Placental pericyte (primary cell): Measurements from ENCODE around the gene VEZF1. TPM values are rescaled to one million over a fixed set of nuclear protein-coding genes. Genes with fewer than 3 reads are reported as not detected.

Experiments used
- small RNA-seq: library from RNA; depleted of rRNA; stranded (forward); fragments of <200 nt; gene quantifications from one replicate; pipeline ENCODE3, GENCODE V24; 2012; ENCODE audit warnings: low replicate concordance
- total RNA-seq: library from RNA; depleted of rRNA; stranded (reverse); fragments of >200 nt; gene quantifications from 2 replicates; pipeline ENCODE4 v1.2.3, GENCODE V29; 2012

The VEZF1 gene, protein sequence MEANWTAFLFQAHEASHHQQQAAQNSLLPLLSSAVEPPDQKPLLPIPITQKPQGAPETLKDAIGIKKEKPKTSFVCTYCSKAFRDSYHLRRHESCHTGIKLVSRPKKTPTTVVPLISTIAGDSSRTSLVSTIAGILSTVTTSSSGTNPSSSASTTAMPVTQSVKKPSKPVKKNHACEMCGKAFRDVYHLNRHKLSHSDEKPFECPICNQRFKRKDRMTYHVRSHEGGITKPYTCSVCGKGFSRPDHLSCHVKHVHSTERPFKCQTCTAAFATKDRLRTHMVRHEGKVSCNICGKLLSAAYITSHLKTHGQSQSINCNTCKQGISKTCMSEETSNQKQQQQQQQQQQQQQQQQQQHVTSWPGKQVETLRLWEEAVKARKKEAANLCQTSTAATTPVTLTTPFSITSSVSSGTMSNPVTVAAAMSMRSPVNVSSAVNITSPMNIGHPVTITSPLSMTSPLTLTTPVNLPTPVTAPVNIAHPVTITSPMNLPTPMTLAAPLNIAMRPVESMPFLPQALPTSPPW
- 36.5 and 58.4 TPM in 2 replicates for total RNA-seq

GRCh38 chr17:57987581-57988300, at the start of gene VEZF1:
VEZF1 (minus strand) TSS chr17:57988254; CDS start chr17:57988111, 143 bp downstream.

GRCh38 chr17:58006924-58007780, 19.1 kb upstream of the VEZF1 start, which contains the start of gene SRSF1:
SRSF1 (minus strand) TSS chr17:58007246; CDS start chr17:58007137, 109 bp downstream.

DNA sequence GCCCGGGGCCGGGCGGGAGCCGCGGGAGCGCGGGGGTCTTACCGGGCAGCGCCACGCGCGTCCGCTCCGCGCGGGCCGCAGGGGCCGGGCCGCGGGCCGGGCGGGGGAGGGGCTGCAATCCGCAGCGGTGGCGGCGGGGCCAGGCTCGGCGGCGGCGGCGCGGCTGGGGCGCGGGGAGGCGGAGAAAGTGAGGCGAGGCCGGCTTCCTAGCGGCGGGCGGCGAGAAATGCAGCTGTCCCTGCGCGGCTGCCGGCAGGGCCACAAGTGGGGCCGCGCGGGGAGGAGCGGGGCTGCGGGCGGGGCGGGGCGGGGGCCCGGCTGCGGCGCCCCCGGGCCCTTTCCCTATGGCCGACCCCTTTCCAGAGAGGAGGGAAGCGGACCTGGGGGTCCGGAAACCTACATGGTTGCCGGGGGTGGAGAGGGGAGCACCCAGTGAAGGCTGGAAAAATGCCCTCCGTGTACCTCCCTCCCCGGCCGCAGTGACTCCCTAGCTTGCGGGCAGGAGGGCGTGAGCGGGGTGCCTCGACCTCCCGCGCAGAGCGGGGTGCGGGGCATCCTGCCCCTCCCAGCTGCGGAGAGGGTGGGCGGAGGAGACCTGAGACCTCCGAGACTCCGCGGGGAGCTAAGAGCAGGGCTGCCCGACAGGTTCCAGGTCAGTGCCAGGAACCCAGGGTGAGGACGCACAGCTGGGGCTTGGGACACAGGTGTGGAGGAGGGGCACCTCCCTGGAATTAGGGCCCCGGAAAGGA, 32.7 kb downstream of the VEZF1 start, which contains the start of gene CUEDC1:
TSS of gene CUEDC1 (minus strand) at position 230 of the 749 bp plus-strand sequence. CDS start 69,848 bp downstream, outside the sequence.

Small RNA genes lying within 50 kb of the gene (small RNA-seq; reads per million reads assigned to genes)
- gene AC015813.4 = not detected

Other genes starting within 250 kb of the VEZF1 start
- not detected in 2 replicates for gene CCDC182, start 243.0 kb downstream of the VEZF1 start, total RNA-seq
- gene MRPS23, start 138.2 kb downstream of the VEZF1 start, total RNA-seq = 21.4 and 34.9 TPM in 2 replicates
- gene CUEDC1, start 32.8 kb downstream of the VEZF1 start, total RNA-seq = 12.5 and 23.6 TPM in 2 replicates
- 328 and 537 TPM in 2 replicates for gene SRSF1, start 19.0 kb upstream of the VEZF1 start, total RNA-seq
- gene DYNLL2, start 95.2 kb upstream of the VEZF1 start, total RNA-seq = 10.1 and 11.9 TPM in 2 replicates
- not detected in 2 replicates for gene OR4D1, start 160.1 kb upstream of the VEZF1 start, total RNA-seq
- gene OR4D2, start 178.7 kb upstream of the VEZF1 start, total RNA-seq = not detected in 2 replicates
- gene EPX, start 204.5 kb upstream of the VEZF1 start, total RNA-seq = not detected in 2 replicates
- gene MKS1, start 231.0 kb upstream of the VEZF1 start, total RNA-seq = 12.0 and 14.6 TPM in 2 replicates